ENCODE results near the gene CST3.
"Not testable (repeated sequence)": the region's sequence is repeated elsewhere in the genome, so short reads cannot be mapped to it uniquely, and the experiment has no call there.

CST3 gene

DNA sequence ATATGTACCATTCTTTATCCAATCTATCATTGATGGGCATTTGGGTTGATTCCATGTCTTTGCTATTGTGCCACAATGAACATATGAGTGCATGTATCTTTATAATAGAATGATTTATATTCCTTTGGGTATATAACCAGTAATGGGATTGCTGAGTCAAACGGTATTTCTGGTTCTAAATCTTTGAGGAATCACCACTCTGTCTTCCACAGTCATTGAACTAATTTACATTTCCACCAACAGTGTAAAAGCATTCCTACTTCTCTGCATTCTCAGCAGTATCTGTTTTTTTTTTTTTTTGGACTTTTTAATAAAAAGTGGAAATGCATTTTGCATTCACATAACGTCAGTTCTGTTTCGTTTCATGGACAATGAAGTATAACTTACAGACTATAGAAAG, 15.4 kb downstream of the CST3 start:
- POLR2A ChIA-PET, result interaction anchor here (1.3 kb wide), 1 partner anchor 15 kb away, joined by 9 read pairs; the partner anchor contains the start of gene CST3
- H3K27ac ChIP-seq (ENCODE audit: extremely low read depth, low read depth, low read length); H3K4me1 ChIP-seq (ENCODE audit: control insufficient read depth, insufficient read depth, low read length); H3K36me3 ChIP-seq (ENCODE audit: control insufficient read depth in 2 of 2, insufficient read depth in 1 of 2, low read length in 2 of 2); H3K4me3 ChIP-seq (ENCODE audit: low read depth, low read length); H3K9me3 ChIP-seq (ENCODE audit: control insufficient read depth, insufficient read depth, low read depth, low read length); CTCF ChIA-PET: not testable (repeated sequence)

DNA sequence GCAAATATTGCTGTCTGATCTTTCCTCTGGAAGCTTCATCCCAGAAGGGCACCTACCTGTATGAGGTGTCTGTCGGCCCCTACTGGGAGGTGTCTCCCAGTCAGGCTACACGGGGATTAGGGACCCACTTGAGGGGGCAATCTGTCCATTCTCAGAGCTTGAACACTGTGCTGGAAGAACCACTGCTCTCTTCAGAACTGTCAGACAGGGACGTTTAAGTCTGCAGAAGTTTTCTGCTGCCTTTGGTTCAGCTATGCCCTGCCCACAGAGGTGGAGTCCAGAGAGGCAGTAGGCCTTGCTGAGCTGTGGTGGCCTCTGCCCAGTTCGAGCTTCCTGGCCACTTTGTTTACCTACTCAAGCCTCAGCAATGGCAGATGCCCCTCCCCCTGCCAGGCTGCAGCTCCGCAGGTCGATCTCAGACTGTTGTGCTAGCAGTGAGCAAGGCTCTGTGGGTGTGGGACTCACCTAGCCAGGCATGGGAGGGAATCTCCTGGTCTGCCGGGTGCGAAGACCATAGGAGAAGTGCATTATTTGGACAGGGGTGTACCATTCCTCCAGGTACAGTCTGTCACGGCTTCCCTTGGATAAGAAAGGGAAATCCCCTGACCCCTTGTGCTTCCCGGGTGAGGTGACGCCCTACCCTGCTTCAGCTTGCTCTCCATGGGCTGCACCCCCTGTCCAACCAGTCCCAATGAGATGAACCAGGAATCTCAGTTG, 16.9 kb downstream of the CST3 start:
- CTCF ChIA-PET, result interaction anchor here (1.1 kb wide), 1 partner anchor 14 kb away, joined by 3 read pairs; no protein-coding TSS in a partner anchor
- H3K9me3 ChIP-seq (ENCODE audit: control insufficient read depth, insufficient read depth, low read depth, low read length); H3K4me3 ChIP-seq (ENCODE audit: low read depth, low read length); H3K36me3 ChIP-seq (ENCODE audit: control insufficient read depth in 2 of 2, insufficient read depth in 1 of 2, low read length in 2 of 2); H3K4me1 ChIP-seq (ENCODE audit: control insufficient read depth, insufficient read depth, low read length); POLR2A ChIA-PET; H3K27ac ChIP-seq (ENCODE audit: extremely low read depth, low read depth, low read length): not testable (repeated sequence)

DNA sequence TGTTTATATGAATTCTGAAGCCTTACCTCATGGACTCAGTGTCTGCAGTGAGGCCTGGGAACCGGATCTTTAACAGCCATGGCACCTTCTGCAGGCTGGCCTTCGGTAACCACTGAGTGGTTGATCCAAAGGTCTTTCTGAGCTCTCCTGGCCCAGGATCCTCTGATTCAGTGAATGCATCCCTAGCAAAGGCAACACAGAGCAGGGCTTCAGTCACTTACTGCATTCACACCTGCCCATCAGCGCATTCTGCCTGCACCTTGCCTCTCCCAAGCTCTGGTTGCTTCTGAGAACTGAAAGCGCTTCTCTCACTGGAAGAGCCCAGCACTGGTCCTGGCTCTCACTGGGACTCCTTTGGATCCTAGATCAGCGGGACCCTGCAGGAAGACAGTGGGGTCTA, 23.6 kb downstream of the CST3 start:
- H3K36me3 ChIP-seq (ENCODE audit: control insufficient read depth in 2 of 2, insufficient read depth in 1 of 2, low read length in 2 of 2), result no peaks in the 10 kb centered on the region
- H3K9me3 ChIP-seq (ENCODE audit: control insufficient read depth, insufficient read depth, low read depth, low read length), result no peaks in the 10 kb centered on the region
- H3K4me1 ChIP-seq (ENCODE audit: control insufficient read depth, insufficient read depth, low read length), result no peaks in the 10 kb centered on the region
- TF ChIP-seq ZNF416 (tag by site-specific recombination; IDR thresholded peaks at IDR 0.05), result no peak
- POLR2A ChIA-PET, result interaction anchor here (0.6 kb wide), 1 partner anchor 23 kb away, joined by 3 read pairs; no protein-coding TSS in a partner anchor
- no peak overlapping the region for H3K4me3 ChIP-seq (ENCODE audit: low read depth, low read length)
- no peak overlapping the region for H3K27ac ChIP-seq (ENCODE audit: extremely low read depth, low read depth, low read length)
- CTCF ChIA-PET, result interaction anchor here (0.6 kb wide), 1 partner anchor 33 kb away, joined by 5 read pairs; no protein-coding TSS in a partner anchor

GRCh38 chr20:23613676-23614075, 24.1 kb downstream of the CST3 start:
- Histone ChIP-seq H3K36me3 (ENCODE audit: control insufficient read depth in 2 of 2, insufficient read depth in 1 of 2, low read length in 2 of 2) (no peaks in the 10 kb centered on the region), H3K27ac (ENCODE audit: extremely low read depth, low read depth, low read length) (no peak overlapping the region), H3K4me1 (ENCODE audit: control insufficient read depth, insufficient read depth, low read length) (no peaks in the 10 kb centered on the region), H3K9me3 (ENCODE audit: control insufficient read depth, insufficient read depth, low read depth, low read length) (no peaks in the 10 kb centered on the region), H3K4me3 (ENCODE audit: low read depth, low read length) (no peak overlapping the region)
- ChIA-PET CTCF (interaction anchor here (0.6 to 0.9 kb wide), 2 partner anchors 33 to 192 kb away, joined by 5 read pairs; partner anchors contain the start of gene NAPB), POLR2A (interaction anchor here (0.6 to 1.3 kb wide), 2 partner anchors 23 to 192 kb away, joined by 3 read pairs; partner anchors contain the start of gene NAPB)
- TF ChIP-seq GLIS1 (tag by site-specific recombination; IDR thresholded peaks at IDR 0.05) (no peak), MEIS1 (CRISPR knock-in tag; IDR thresholded peaks at IDR 0.05; ENCODE audit: borderline replicate concordance) (no peak), ZNF610 (tag by site-specific recombination; IDR thresholded peaks at IDR 0.05; ENCODE audit: borderline replicate concordance) (no peak), ZNF791 (tag by site-specific recombination; IDR thresholded peaks at IDR 0.05) (no peak)

DNA sequence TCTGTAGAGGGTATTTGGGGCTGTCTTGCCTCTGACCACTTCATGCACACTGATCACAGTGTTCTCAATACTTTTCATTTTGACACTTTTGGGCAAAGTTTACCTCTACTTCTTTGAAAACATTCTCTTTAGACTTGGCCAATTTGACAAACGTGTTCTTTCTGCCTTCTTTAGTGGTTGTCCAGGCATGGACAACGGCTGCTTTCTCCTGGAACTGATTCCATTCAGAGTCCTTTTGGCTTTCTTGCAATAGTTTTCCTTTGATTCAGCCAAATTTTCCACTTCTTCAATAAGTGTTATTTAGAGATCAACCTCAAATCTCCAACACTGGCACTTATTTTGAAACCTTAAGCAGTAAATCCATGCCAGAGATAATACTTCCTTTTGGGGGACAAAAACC, 25.4 kb downstream of the CST3 start:
- Histone ChIP-seq H3K4me1 (ENCODE audit: control insufficient read depth, insufficient read depth, low read length) (no peaks in the 10 kb centered on the region), H3K4me3 (ENCODE audit: low read depth, low read length) (no peak overlapping the region), H3K9me3 (ENCODE audit: control insufficient read depth, insufficient read depth, low read depth, low read length) (no peaks in the 10 kb centered on the region), H3K27ac (ENCODE audit: extremely low read depth, low read depth, low read length) (no peak overlapping the region), H3K36me3 (ENCODE audit: control insufficient read depth in 2 of 2, insufficient read depth in 1 of 2, low read length in 2 of 2) (no peaks in the 10 kb centered on the region)
- POLR2A ChIA-PET, result interaction anchor here (1.3 kb wide), 1 partner anchor 191 kb away, joined by 3 read pairs; the partner anchor contains the start of gene NAPB
- CTCF ChIA-PET, result no interaction called here
- TF ChIP-seq ZNF157 (tag by site-specific recombination; IDR thresholded peaks at IDR 0.05) (no peak), SCRT1 (tag by site-specific recombination; IDR thresholded peaks at IDR 0.05; ENCODE audit: borderline replicate concordance) (no peak), ZNF132 (tag by site-specific recombination; IDR thresholded peaks at IDR 0.05; ENCODE audit: borderline replicate concordance) (no peak), TSHZ1 (tag by site-specific recombination; IDR thresholded peaks at IDR 0.05; ENCODE audit: borderline replicate concordance) (no peak), ZNF138 (tag by site-specific recombination; IDR thresholded peaks at IDR 0.05; ENCODE audit: borderline replicate concordance) (no peak)
- TF ChIP-seq, protein P1, sequence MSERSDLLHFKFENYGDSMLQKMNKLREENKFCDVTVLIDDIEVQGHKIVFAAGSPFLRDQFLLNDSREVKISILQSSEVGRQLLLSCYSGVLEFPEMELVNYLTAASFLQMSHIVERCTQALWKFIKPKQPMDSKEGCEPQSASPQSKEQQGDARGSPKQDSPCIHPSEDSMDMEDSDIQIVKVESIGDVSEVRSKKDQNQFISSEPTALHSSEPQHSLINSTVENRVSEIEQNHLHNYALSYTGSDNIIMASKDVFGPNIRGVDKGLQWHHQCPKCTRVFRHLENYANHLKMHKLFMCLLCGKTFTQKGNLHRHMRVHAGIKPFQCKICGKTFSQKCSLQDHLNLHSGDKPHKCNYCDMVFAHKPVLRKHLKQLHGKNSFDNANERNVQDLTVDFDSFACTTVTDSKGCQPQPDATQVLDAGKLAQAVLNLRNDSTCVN (tag by site-specific recombination; optimal IDR thresholded peaks at IDR 0.05), result no peak
- TF ChIP-seq, protein P2, sequence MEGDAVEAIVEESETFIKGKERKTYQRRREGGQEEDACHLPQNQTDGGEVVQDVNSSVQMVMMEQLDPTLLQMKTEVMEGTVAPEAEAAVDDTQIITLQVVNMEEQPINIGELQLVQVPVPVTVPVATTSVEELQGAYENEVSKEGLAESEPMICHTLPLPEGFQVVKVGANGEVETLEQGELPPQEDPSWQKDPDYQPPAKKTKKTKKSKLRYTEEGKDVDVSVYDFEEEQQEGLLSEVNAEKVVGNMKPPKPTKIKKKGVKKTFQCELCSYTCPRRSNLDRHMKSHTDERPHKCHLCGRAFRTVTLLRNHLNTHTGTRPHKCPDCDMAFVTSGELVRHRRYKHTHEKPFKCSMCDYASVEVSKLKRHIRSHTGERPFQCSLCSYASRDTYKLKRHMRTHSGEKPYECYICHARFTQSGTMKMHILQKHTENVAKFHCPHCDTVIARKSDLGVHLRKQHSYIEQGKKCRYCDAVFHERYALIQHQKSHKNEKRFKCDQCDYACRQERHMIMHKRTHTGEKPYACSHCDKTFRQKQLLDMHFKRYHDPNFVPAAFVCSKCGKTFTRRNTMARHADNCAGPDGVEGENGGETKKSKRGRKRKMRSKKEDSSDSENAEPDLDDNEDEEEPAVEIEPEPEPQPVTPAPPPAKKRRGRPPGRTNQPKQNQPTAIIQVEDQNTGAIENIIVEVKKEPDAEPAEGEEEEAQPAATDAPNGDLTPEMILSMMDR (tag by site-specific recombination; IDR thresholded peaks at IDR 0.05), result no peak
